HL-60/S4 treated with phorbol 12-myristate 13-acetate at 8.2 ng/mL for 4 days and 3 days (cell line): Measurements from ENCODE around the gene N4BP2.

ENCODE experiments used
- in situ Hi-C: fragments of 300-500 bp; cut with MboI; formaldehyde crosslinking; loops from 2 replicates; pipeline ENCODE4 v1.15.0; 2022; ENCODE audit warnings: low sequenced_read_pairs

N4BP2 gene

GRCh38 chr4:40149960-40150385, 93.3 kb downstream of the N4BP2 start:
- in situ Hi-C loops, result loop anchor here (25.0 kb wide), 1 partner anchor 162 kb away; no protein-coding TSS in a partner anchor

DNA sequence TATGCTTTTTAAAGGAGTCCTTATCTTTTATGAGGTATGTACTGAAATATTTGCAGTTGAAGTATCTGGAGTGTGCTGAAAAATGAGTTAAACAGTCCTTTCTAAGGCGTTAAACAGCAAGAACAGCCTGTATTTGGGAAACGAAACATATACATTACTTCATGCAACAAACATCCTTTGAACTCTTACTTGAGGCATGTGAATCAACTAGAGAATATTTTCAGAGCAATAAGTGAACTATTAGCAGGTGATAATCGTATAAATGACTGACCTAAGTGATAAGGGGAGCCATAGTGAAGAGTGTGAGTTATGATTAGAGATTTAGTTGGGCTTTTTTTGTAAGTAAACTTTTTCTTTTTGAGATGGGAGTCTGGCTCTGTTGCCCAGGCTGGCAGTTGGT, 94.3 kb downstream of the N4BP2 start:
- in situ Hi-C loops, result loop anchor here (25.0 kb wide), 1 partner anchor 161 kb away; no protein-coding TSS in a partner anchor

GRCh38 chr4:40152637-40153036, 96.0 kb downstream of the N4BP2 start:
- in situ Hi-C loops, result loop anchor here (25.0 kb wide), 1 partner anchor 160 kb away; no protein-coding TSS in a partner anchor

DNA sequence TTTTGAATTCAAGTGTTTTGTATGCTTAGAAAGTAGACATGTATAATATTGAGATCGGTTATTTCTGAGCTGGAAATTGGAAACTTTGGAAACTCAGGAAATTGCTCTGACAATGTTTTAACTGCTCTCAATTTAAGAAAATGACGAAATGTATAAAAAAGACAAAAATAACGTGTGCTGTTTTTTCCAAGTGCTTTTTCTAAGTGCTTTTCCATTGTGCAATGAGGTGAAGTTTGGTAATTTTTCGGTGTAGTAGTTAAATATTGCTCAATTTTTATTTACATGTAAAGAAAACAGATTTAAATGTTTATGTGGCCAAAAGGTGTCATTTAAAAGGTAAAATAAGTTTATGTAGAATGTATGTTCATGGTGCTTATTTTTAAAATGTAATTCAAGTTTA, 100.8 kb downstream of the N4BP2 start:
- in situ Hi-C loops, result loop anchor here (25.0 kb wide), 1 partner anchor 155 kb away; no protein-coding TSS in a partner anchor

DNA sequence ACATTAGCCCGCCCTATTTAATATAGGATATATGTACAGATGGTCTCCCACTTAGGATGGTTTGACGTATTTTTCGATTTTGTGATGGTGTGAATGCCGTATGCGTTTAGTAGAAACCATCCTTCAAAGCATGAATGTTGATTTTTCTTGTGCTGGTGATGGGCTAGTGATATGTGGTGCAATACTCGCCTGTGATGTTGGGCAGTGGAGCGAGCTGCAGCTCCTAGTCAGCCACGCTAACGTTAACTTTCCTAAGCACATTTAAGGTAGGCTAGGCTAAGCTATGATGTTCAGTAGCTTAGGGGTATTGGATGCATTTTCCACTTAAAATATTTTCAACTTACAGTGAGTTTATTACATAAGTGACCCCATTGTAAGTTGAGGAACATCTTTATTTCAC, 103.6 kb downstream of the N4BP2 start:
- in situ Hi-C loops, result loop anchor here (25.0 kb wide), 1 partner anchor 152 kb away; no protein-coding TSS in a partner anchor

GRCh38 chr4:40164459-40164858, 107.8 kb downstream of the N4BP2 start:
- in situ Hi-C loops, result loop anchor here (25.0 kb wide), 1 partner anchor 148 kb away; no protein-coding TSS in a partner anchor

GRCh38 chr4:40165916-40166315, 109.3 kb downstream of the N4BP2 start:
- in situ Hi-C loops, result loop anchor here (25.0 kb wide), 1 partner anchor 146 kb away; no protein-coding TSS in a partner anchor

DNA sequence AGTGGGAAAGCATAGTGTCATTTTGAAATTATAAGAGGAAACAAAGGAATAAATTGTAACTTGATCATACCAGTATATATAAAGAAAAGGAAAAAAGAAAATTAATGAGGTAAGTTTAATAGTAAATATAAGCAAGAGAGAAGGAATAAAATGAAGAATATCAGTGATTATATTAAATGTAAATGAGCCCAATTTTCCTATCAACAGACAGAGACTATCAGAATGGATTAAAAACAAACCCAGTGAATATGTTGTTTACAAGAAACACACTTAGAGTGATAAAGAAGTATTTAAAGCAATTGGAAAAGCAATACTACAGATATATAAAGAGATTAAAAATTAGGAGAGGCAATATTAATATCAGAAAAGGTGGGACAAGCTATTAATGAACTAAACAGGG, 111.4 kb downstream of the N4BP2 start:
- in situ Hi-C loops, result loop anchor here (25.0 kb wide), 1 partner anchor 144 kb away; no protein-coding TSS in a partner anchor

- in situ Hi-C loops, result loop anchor here (25.0 kb wide), 1 partner anchor 142 kb away; no protein-coding TSS in a partner anchor
These were observed 113.9 kb downstream of the N4BP2 start for GRCh38 chr4:40170588-40170987.

- in situ Hi-C loops, result loop anchor here (25.0 kb wide), 1 partner anchor 139 kb away; no protein-coding TSS in a partner anchor
These were observed 116.8 kb downstream of the N4BP2 start for GRCh38 chr4:40173470-40173875.

DNA sequence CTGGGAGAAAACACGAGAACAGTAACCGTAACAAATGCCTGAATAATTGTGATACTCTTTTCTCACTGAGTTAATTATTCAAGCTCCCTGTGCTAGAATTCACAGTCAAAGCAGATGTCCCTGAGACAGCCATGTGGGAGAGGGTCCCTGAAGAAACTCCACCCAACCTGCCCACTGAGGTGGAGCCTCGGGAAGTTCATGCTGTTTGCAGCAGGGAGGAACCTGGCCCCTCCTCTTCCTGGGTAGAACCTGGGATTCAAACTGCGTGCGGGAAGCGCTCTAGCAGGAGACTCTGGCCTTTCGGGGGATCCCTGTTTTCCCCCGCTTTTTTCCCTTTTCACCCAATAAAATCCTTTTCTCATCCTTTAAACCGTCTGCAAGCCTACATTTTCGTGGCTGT, 120.0 kb downstream of the N4BP2 start:
- in situ Hi-C loops, result no loop called here

- in situ Hi-C loops, result no loop called here
These were observed 120.9 kb downstream of the N4BP2 start for GRCh38 chr4:40177591-40177990.

- in situ Hi-C loops, result no loop called here
These were observed 122.0 kb downstream of the N4BP2 start for GRCh38 chr4:40178672-40179071.

DNA sequence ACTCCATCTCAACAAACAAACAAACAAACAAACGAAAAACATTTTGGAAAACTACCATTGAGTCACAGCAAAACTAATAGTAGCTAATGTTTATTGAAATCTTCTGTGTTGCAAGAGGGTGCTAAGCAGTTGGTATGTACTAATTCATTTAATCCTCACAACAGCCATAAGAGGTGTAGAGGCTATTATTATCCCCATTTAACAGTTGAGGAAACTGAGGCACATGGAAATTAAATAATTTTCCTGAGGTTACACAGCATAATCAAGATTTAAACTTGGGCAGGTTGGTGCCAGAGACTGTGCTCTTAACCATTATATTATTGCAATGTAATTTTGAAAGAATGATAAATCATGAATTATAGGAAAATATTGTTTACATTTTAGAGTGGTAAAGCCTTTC, 122.7 kb downstream of the N4BP2 start:
- in situ Hi-C loops, result no loop called here

- in situ Hi-C loops, result no loop called here
These were observed 123.7 kb downstream of the N4BP2 start for GRCh38 chr4:40180356-40180755.

- in situ Hi-C loops, result no loop called here
These were observed 125.4 kb downstream of the N4BP2 start for GRCh38 chr4:40182001-40182400.

DNA sequence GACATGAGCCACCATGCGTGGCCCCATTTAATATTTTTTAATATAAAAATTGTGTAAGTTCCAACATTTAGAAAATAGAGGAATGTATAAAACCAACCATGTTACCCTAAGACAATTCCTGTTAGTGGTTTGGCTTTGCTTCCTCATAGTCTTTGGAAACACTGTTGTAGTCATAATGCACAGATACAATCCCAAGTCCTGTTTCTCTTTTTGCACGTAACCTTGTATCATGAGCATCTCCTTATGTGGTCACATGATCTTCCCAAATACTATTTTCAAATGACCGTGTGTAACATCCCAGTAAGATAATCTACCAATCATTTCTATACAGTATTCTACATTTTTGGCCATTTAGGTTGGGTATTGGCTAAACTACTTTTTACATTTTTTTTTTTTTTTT, 126.3 kb downstream of the N4BP2 start:
- in situ Hi-C loops, result no loop called here

DNA sequence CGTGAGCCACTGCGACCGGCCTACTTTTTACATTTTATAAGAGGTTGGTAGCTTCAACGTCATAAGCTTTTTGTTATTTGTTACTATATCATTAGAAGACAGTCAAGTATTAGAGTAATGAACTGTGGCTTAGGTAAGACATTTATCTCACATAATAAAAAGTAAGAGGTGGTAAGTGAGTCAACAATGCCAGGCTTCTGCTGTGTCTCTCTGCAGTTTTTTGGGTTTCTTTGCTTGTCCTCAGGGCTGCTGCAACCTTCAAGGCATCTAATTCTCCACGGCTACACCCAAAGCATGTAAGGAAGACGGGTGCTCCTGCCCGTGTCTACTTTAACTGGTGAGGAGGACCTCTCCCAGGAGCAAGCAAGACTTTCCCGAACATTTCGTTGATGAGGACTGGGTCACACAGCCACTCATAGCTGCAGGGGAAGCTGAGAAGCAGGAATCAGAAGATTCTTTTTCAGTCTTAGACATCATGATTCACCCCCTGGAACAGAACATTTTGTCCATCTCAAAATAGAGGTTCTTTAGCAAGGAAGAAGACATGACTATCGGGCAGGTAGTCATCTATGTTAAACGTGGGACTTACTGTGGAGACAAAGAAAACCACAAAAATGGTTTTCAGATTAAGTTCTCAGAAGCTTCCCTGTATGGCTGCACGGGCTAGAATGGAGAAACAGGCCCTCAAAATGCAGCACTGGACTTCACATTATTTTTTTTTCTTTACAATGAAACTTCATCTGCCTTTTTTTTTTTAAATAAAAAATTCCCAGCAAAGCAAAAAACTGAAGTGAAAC, 127.2 kb downstream of the N4BP2 start:
- in situ Hi-C loops, result no loop called here

DNA sequence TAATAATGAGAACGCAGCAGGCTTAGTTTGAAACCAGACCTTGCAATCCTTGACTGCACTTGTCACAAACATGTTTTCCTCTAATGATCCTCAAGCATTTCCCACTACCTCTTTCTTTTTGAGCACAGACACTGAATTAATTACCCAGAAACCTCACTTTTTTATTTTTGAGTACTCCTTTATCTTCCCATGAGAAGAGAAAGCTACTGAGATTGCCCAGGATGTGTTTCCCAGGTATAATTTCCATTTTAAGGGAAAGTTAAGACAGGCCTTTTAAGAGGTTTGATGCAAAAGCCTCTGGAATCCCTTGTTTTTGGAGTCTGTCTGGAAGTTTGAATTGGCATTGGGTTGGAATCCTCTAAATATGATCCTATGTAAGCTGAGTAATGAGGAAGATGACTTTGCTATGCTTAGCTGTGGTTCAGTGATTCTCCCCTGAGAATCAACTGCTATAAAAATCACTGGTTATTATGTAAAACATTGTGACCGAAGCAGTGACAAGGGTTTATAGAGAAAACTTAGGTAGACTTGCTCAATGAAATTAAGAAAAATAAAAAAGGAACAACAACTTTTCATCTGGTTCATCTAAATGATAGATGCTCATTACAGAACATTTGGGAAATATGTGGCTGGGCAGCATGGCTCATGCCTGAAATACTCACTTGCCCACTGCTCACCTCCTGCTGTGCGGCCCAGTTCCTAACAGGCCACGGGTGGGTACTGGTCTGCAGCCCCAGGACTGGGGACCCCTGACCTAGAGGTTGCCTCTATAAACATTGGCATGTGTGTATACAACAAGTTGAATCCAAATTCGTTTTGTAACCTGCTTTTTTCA, 129.4 kb downstream of the N4BP2 start:
- in situ Hi-C loops, result no loop called here

DNA sequence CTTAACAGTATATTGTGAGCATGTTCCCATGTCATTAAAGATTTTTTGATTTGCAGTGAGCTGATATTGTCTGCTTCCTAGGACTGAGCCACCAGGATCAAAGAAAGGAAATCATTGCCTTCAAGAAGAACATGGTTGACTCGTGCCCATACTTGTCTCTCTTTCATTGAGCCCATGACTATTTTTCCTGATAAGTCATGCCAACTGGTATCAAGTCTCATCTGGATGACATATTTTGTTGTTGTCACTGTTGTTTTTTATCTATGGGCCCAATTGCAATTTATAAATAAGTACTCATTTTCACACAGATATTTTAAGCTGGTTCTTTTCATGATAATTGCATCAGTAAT, 130.0 kb downstream of the N4BP2 start:
- in situ Hi-C loops, result no loop called here

- in situ Hi-C loops, result no loop called here
These were observed 130.8 kb downstream of the N4BP2 start for GRCh38 chr4:40187386-40187906.
